Fibroblast of pulmonary artery (primary cell): ENCODE results near the gene SV2B.
"Not testable (repeated sequence)": the region's sequence is repeated elsewhere in the genome, so short reads cannot be mapped to it uniquely, and the experiment has no call there.

Source experiments
- DNase-seq: peaks from one replicate; pipeline ENCODE4 v3.0.0-alpha.2; 2010; ENCODE audit warnings: low read depth
- H3K4me3 ChIP-seq: replicated peaks from 2 replicates; pipeline ENCODE4 v1.5.1; 2011; ENCODE audit warnings: low read depth, mild to moderate bottlenecking, control low read depth, low read length, moderate library complexity
- TF ChIP-seq, protein P1 (sequence below): IDR thresholded peaks from 2 replicates; pipeline ENCODE4 v1.5.1; 2011; ENCODE audit warnings: mild to moderate bottlenecking, control low read depth, low read length, inconsistent platforms; ENCODE audit errors: missing control alignments

The SV2B gene

GRCh38 chr15:91342097-91342496 lies 242.0 kb downstream of the SV2B start:
- no peak overlapping the region for H3K4me3 ChIP-seq
- TF ChIP-seq, protein P1, sequence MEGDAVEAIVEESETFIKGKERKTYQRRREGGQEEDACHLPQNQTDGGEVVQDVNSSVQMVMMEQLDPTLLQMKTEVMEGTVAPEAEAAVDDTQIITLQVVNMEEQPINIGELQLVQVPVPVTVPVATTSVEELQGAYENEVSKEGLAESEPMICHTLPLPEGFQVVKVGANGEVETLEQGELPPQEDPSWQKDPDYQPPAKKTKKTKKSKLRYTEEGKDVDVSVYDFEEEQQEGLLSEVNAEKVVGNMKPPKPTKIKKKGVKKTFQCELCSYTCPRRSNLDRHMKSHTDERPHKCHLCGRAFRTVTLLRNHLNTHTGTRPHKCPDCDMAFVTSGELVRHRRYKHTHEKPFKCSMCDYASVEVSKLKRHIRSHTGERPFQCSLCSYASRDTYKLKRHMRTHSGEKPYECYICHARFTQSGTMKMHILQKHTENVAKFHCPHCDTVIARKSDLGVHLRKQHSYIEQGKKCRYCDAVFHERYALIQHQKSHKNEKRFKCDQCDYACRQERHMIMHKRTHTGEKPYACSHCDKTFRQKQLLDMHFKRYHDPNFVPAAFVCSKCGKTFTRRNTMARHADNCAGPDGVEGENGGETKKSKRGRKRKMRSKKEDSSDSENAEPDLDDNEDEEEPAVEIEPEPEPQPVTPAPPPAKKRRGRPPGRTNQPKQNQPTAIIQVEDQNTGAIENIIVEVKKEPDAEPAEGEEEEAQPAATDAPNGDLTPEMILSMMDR: no peak
- no peak for DNase-seq

- not testable (repeated sequence) for DNase-seq
Measured at GRCh38 chr15:91344912-91345311, 244.9 kb downstream of the SV2B start.

DNA sequence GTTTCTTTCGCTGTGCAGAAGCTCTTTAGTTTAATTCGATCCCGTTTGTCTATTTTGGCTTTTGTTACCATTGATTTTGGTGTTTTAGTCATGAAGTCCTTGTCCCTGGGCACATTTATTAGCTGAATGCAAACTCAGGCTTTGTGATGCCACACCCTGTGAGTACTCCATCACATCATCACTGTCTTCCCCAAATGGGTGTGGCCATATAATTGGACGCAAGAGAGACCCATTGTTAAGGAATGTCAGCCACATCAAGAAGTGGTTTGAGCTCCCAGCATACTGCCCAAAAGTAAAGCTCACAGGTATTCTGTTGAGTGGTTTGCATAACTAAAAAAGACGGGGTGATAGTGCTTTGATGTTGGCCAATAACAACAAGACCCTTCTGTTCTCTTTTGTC lies 245.7 kb downstream of the SV2B start:
- no peak for DNase-seq
- H3K4me3 ChIP-seq: no peak overlapping the region
- TF ChIP-seq, protein P1: no peak

More at GRCh38 chr15:91344912-91345311, 244.9 kb downstream of the SV2B start:
- H3K4me3 ChIP-seq: not testable (repeated sequence)

DNA sequence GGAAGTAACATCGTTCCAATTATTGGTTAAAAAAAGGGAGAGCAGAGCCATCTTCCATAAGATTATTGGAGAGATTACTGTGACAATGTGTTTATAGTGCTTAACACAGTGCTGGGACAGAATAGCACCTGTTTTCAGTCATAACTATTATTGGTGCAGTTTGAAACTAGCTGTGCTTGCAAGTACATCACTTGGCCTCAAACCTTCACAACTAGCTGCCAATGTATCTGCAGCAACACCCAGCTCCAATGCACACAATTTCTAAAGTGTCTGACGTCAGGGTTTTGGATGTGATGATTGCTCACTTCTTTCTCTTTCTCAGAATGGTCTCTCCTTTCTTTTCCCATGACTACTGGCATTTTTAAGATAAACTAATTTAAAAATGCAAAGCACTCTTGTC lies 246.2 kb downstream of the SV2B start:
- no peak overlapping the region for H3K4me3 ChIP-seq
- TF ChIP-seq, protein P1: no peak
- no peak for DNase-seq

GRCh38 chr15:91348752-91349500 lies 248.9 kb downstream of the SV2B start:
- no peak overlapping the region for H3K4me3 ChIP-seq
- no peak for DNase-seq
- TF ChIP-seq, protein P1: no peak
